K562 (cell line): ENCODE measurements around the gene STOX2.

ENCODE experiments used
- CBX2 ChIP-seq: fragments of 200-600 bp; sonication (generic); IDR thresholded peaks from one replicate; pipeline ENCODE4 v1.6.1; 2012; ENCODE audit warnings: mild to moderate bottlenecking, low read length, inconsistent platforms; ENCODE audit not compliant: insufficient read depth, poor library complexity, severe bottlenecking
- POLR2B ChIP-seq: fragments of 450-650 bp; IDR thresholded peaks from 2 replicates; pipeline ENCODE4 v1.6.1; 2018; ENCODE audit warnings: low read depth; ENCODE audit not compliant: partially characterized antibody

GRCh38 chr4:184058026-184058425 is 152.9 kb downstream of the STOX2 start:
- no peak for TF ChIP-seq CBX2
- TF ChIP-seq POLR2B = no peak
